Measurements from ENCODE around the gene ACTRT2.

DNA sequence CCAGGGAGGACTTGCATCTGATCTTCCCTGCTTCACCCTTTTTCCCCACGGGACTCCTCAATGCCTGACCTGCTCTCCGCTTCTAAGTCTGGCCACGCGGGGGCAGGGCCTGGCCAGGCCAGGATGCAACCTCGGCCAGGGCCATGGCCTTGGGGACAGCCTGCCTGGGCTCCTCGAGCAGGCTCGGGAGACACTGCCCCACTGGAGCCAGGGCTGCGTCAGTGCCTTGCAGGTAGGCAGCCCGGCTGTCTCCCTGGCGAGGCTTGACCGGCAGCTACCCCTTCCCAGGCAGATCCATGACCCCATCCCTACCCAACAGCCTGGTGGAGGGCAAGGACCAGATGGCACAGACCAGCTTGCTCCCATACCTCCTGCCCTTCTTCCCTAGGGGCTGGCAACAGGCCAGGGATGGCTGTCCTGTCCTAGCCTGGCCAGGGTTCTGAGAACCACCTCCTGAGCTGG is 45.0 kb downstream of the ACTRT2 start:
- TF ChIP-seq, protein P1, sequence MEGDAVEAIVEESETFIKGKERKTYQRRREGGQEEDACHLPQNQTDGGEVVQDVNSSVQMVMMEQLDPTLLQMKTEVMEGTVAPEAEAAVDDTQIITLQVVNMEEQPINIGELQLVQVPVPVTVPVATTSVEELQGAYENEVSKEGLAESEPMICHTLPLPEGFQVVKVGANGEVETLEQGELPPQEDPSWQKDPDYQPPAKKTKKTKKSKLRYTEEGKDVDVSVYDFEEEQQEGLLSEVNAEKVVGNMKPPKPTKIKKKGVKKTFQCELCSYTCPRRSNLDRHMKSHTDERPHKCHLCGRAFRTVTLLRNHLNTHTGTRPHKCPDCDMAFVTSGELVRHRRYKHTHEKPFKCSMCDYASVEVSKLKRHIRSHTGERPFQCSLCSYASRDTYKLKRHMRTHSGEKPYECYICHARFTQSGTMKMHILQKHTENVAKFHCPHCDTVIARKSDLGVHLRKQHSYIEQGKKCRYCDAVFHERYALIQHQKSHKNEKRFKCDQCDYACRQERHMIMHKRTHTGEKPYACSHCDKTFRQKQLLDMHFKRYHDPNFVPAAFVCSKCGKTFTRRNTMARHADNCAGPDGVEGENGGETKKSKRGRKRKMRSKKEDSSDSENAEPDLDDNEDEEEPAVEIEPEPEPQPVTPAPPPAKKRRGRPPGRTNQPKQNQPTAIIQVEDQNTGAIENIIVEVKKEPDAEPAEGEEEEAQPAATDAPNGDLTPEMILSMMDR (IDR thresholded peaks at IDR 0.05): peak; percentile 10 to 37 (median 31)
- TF ChIP-seq POLR2A (IDR thresholded peaks at IDR 0.05): no peak
